WTC11 (cell line): ENCODE measurements around the gene SYT7. TPM values are rescaled to one million over a fixed set of nuclear protein-coding genes. Genes with fewer than 3 reads are reported as not detected.

ENCODE experiments used
- ATAC-seq: fragments of 200-7000 bp; cut with Tn5 transposase; 2 replicates; pipeline ENCODE4 v1.10.0; 2021; ENCODE audit warnings: mild to moderate bottlenecking, moderate library complexity
- CTCF ChIA-PET: fragments of 300-600 bp; sonication (Branson Sonifier 250); formaldehyde crosslinking; loops from one replicate; lab custom pipeline; 2021; ENCODE audit warnings: antibody characterized with exemption; lab: Charles Lee
- POLR2A ChIA-PET: fragments of 350-600 bp; sonication (Branson Sonifier 250); formaldehyde crosslinking; loops from one replicate; lab custom pipeline; 2021; ENCODE audit warnings: antibody characterized with exemption; lab: Charles Lee
- DNase-seq: peaks from one replicate; pipeline ENCODE4 v3.0.0; 2021; ENCODE audit warnings: low spot score
- H3K27ac Mint-ChIP-seq: 2 replicates; pipeline ENCODE4 v1.8.0; 2021; ENCODE audit warnings: mixed read lengths
- H3K27me3 Mint-ChIP-seq: 2 replicates; pipeline ENCODE4 v1.8.0; 2021; ENCODE audit warnings: low read depth, mild to moderate bottlenecking, moderate library complexity, mixed read lengths
- H3K36me3 Mint-ChIP-seq: 2 replicates; pipeline ENCODE4 v1.8.0; 2021; ENCODE audit warnings: mixed read lengths
- H3K4me1 Mint-ChIP-seq: 2 replicates; pipeline ENCODE4 v1.8.0; 2022; ENCODE audit warnings: mixed read lengths
- H3K4me3 Mint-ChIP-seq: 2 replicates; pipeline ENCODE4 v1.8.0; 2021; ENCODE audit warnings: mild to moderate bottlenecking, moderate library complexity, mixed read lengths
- H3K9me3 Mint-ChIP-seq: 2 replicates; pipeline ENCODE4 v1.8.0; 2021; ENCODE audit warnings: mixed read lengths
- ATF1 ChIP-seq: sonication (generic); formaldehyde crosslinking; IDR thresholded peaks from 2 replicates; pipeline ENCODE4 v1.8.1; 2023; ENCODE audit warnings: mild to moderate bottlenecking, moderate library complexity, missing genetic modification reagents
- CREB1 ChIP-seq: sonication (generic); formaldehyde crosslinking; IDR thresholded peaks from 2 replicates; pipeline ENCODE4 v1.8.0; 2023; ENCODE audit warnings: mild to moderate bottlenecking, missing genetic modification reagents
- FOXK1 ChIP-seq: sonication (generic); formaldehyde crosslinking; IDR thresholded peaks from 2 replicates; pipeline ENCODE4 v1.8.0; 2022; ENCODE audit warnings: mild to moderate bottlenecking, moderate library complexity, missing genetic modification reagents
- FOXP1 ChIP-seq: sonication (generic); formaldehyde crosslinking; IDR thresholded peaks from 2 replicates; pipeline ENCODE4 v1.8.0; 2022; ENCODE audit warnings: missing genetic modification reagents, mild to moderate bottlenecking, moderate library complexity, borderline replicate concordance
- HMGA2 ChIP-seq: fragments of 250-450 bp; sonication (Bioruptor Pico); IDR thresholded peaks from 2 replicates; pipeline ENCODE4 v1.4.0; 2021; ENCODE audit warnings: mild to moderate bottlenecking, moderate library complexity
- NR1H2 ChIP-seq: sonication (generic); formaldehyde crosslinking; IDR thresholded peaks from 2 replicates; pipeline ENCODE4 v1.9.0; 2021; ENCODE audit warnings: mild to moderate bottlenecking, moderate library complexity, missing genetic modification reagents
- NR2C2 ChIP-seq: sonication (generic); formaldehyde crosslinking; IDR thresholded peaks from 2 replicates; pipeline ENCODE4 v1.8.0; 2022; ENCODE audit warnings: mild to moderate bottlenecking, missing genetic modification reagents
- OVOL2 ChIP-seq: fragments of 250-450 bp; sonication (Bioruptor Pico); IDR thresholded peaks from 2 replicates; pipeline ENCODE4 v1.9.0; 2021; ENCODE audit warnings: mild to moderate bottlenecking, borderline replicate concordance
- PREB ChIP-seq: sonication (generic); formaldehyde crosslinking; IDR thresholded peaks from 2 replicates; pipeline ENCODE4 v1.8.1; 2022; ENCODE audit warnings: mild to moderate bottlenecking, missing genetic modification reagents, moderate library complexity, borderline replicate concordance
- PRRX2 ChIP-seq: fragments of 250-450 bp; sonication (Bioruptor Pico); IDR thresholded peaks from 2 replicates; pipeline ENCODE4 v1.8.0; 2021; ENCODE audit warnings: mild to moderate bottlenecking
- SP1 ChIP-seq: sonication (generic); formaldehyde crosslinking; conservative IDR thresholded peaks from 2 replicates; pipeline ENCODE4 v1.8.1; 2022; ENCODE audit warnings: missing genetic modification reagents
- TP53 ChIP-seq: sonication (generic); formaldehyde crosslinking; IDR thresholded peaks from 2 replicates; pipeline ENCODE4 v1.8.1; 2023; ENCODE audit warnings: mild to moderate bottlenecking, missing genetic modification reagents
- ZBTB43 ChIP-seq: sonication (generic); formaldehyde crosslinking; IDR thresholded peaks from 2 replicates; pipeline ENCODE4 v1.8.1; 2023; ENCODE audit warnings: mild to moderate bottlenecking, missing genetic modification reagents
- ZNF121 ChIP-seq: sonication (generic); formaldehyde crosslinking; IDR thresholded peaks from 2 replicates; pipeline ENCODE4 v1.8.0; 2023; ENCODE audit warnings: missing genetic modification reagents
- ZNF263 ChIP-seq: sonication (generic); formaldehyde crosslinking; IDR thresholded peaks from 2 replicates; pipeline ENCODE4 v1.8.1; 2022; ENCODE audit warnings: low read depth, mild to moderate bottlenecking, moderate library complexity, missing genetic modification reagents
- ZNF532 ChIP-seq: fragments of 250-450 bp; sonication (Bioruptor Pico); IDR thresholded peaks from 2 replicates; pipeline ENCODE4 v1.9.0; 2021; ENCODE audit warnings: mild to moderate bottlenecking, borderline replicate concordance
- total RNA-seq: library from RNA; stranded (reverse); gene quantifications from 3 replicates; pipeline ENCODE4 v1.2.3, GENCODE V29; 2021
- TF ChIP-seq, protein P1 (sequence below): sonication (generic); formaldehyde crosslinking; IDR thresholded peaks from 2 replicates; pipeline ENCODE4 v1.8.1; 2022; ENCODE audit warnings: low read depth, mild to moderate bottlenecking, moderate library complexity, missing genetic modification reagents, borderline replicate concordance
- TF ChIP-seq, protein P2 (sequence below): sonication (generic); formaldehyde crosslinking; IDR thresholded peaks from 2 replicates; pipeline ENCODE4 v1.8.1; 2023; ENCODE audit warnings: mild to moderate bottlenecking, moderate library complexity, missing genetic modification reagents
- TF ChIP-seq, protein P3 (sequence below): sonication (generic); formaldehyde crosslinking; IDR thresholded peaks from 2 replicates; pipeline ENCODE4 v1.8.0; 2022; ENCODE audit warnings: mild to moderate bottlenecking, missing genetic modification reagents

The SYT7 gene
- total RNA-seq, 1 experiment from 2014 or later = 12.5 TPM

- POLR2A ChIA-PET = no interaction called here
- peaks cover 50% of the 10 kb centered on the region for H3K4me1 Mint-ChIP-seq
- DNase-seq (no peak), ATAC-seq (no peak)
- no peaks in the 10 kb centered on the region for H3K27me3 Mint-ChIP-seq
- H3K4me3 Mint-ChIP-seq = no peak overlapping the region
- no peaks in the 10 kb centered on the region for H3K36me3 Mint-ChIP-seq
- no peak for TF ChIP-seq NR2C2 (CRISPR knock-in tag)
- no peak for TF ChIP-seq HMGA2
- TF ChIP-seq FOXP1 (CRISPR knock-in tag) = no peak
- TF ChIP-seq ZBTB43 (CRISPR knock-in tag) = no peak
- TF ChIP-seq, protein P1, sequence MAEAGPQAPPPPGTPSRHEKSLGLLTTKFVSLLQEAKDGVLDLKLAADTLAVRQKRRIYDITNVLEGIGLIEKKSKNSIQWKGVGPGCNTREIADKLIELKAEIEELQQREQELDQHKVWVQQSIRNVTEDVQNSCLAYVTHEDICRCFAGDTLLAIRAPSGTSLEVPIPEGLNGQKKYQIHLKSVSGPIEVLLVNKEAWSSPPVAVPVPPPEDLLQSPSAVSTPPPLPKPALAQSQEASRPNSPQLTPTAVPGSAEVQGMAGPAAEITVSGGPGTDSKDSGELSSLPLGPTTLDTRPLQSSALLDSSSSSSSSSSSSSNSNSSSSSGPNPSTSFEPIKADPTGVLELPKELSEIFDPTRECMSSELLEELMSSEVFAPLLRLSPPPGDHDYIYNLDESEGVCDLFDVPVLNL = no peak
- TF ChIP-seq PRRX2 (CRISPR knock-in tag) = no peak
- no peak for TF ChIP-seq ATF1
- TF ChIP-seq OVOL2 = no peak
- TF ChIP-seq, protein P2, sequence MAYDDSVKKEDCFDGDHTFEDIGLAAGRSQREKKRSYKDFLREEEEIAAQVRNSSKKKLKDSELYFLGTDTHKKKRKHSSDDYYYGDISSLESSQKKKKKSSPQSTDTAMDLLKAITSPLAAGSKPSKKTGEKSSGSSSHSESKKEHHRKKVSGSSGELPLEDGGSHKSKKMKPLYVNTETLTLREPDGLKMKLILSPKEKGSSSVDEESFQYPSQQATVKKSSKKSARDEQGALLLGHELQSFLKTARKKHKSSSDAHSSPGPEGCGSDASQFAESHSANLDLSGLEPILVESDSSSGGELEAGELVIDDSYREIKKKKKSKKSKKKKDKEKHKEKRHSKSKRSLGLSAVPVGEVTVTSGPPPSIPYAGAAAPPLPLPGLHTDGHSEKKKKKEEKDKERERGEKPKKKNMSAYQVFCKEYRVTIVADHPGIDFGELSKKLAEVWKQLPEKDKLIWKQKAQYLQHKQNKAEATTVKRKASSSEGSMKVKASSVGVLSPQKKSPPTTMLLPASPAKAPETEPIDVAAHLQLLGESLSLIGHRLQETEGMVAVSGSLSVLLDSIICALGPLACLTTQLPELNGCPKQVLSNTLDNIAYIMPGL = no peak
- TF ChIP-seq TP53 (CRISPR knock-in tag) = no peak
- TF ChIP-seq ZNF121 (CRISPR knock-in tag) = no peak
- no peak for TF ChIP-seq CREB1 (CRISPR knock-in tag)
- TF ChIP-seq PREB (CRISPR knock-in tag) = no peak
- TF ChIP-seq ZNF532 (CRISPR knock-in tag) = no peak
- TF ChIP-seq, protein P3, sequence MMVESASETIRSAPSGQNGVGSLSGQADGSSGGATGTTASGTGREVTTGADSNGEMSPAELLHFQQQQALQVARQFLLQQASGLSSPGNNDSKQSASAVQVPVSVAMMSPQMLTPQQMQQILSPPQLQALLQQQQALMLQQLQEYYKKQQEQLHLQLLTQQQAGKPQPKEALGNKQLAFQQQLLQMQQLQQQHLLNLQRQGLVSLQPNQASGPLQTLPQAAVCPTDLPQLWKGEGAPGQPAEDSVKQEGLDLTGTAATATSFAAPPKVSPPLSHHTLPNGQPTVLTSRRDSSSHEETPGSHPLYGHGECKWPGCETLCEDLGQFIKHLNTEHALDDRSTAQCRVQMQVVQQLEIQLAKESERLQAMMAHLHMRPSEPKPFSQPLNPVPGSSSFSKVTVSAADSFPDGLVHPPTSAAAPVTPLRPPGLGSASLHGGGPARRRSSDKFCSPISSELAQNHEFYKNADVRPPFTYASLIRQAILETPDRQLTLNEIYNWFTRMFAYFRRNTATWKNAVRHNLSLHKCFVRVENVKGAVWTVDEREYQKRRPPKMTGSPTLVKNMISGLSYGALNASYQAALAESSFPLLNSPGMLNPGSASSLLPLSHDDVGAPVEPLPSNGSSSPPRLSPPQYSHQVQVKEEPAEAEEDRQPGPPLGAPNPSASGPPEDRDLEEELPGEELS = no peak
- no peak for TF ChIP-seq SP1
- no peak for TF ChIP-seq NR1H2 (CRISPR knock-in tag)
- no peak for TF ChIP-seq FOXK1 (CRISPR knock-in tag)
- TF ChIP-seq ZNF263 = no peak
- H3K9me3 Mint-ChIP-seq = no peaks in the 10 kb centered on the region
- peak overlapping the region; percentile 87; the same call in 1 of the 2 replicates for H3K27ac Mint-ChIP-seq
- CTCF ChIA-PET = interaction anchor here (0.8 to 5.3 kb wide), 23 partner anchors 8 to 200 kb away, joined by 3 to 86 read pairs (median 10); partner anchors contain the start of genes CPSF7, SDHAF2 and SYT7
These were observed 48.4 kb upstream of the SYT7 start for GRCh38 chr11:61629082-61629833.
